Glutamatergic neuron (in vitro differentiated cells): ENCODE measurements around the gene ZFAND3. TPM values are rescaled to one million over a fixed set of nuclear protein-coding genes. Genes with fewer than 3 reads are reported as not detected.

Experiments
- DNase-seq: peaks from one replicate; pipeline ENCODE4 v3.0.0; 2022
- H3K27ac Mint-ChIP-seq: one replicate; pipeline ENCODE4 v1.8.0; 2020; ENCODE audit warnings: mild to moderate bottlenecking, mixed read lengths, inconsistent platforms; ENCODE audit not compliant: unreplicated experiment
- H3K27me3 Mint-ChIP-seq: one replicate; pipeline ENCODE4 v1.8.0; 2020; ENCODE audit warnings: mild to moderate bottlenecking, moderate library complexity, mixed read lengths, inconsistent platforms; ENCODE audit not compliant: unreplicated experiment
- H3K36me3 Mint-ChIP-seq: one replicate; pipeline ENCODE4 v1.8.0; 2020; ENCODE audit warnings: mild to moderate bottlenecking, mixed read lengths, inconsistent platforms; ENCODE audit not compliant: unreplicated experiment
- H3K4me1 Mint-ChIP-seq: one replicate; pipeline ENCODE4 v1.8.0; 2020; ENCODE audit warnings: mild to moderate bottlenecking, low read depth, mixed read lengths, inconsistent platforms; ENCODE audit not compliant: unreplicated experiment
- H3K4me3 Mint-ChIP-seq: one replicate; pipeline ENCODE4 v1.8.0; 2020; ENCODE audit warnings: mild to moderate bottlenecking, mixed read lengths, inconsistent platforms; ENCODE audit not compliant: unreplicated experiment
- H3K9me3 Mint-ChIP-seq: one replicate; pipeline ENCODE4 v1.8.0; 2020; ENCODE audit warnings: mild to moderate bottlenecking, moderate library complexity, mixed read lengths, inconsistent platforms; ENCODE audit not compliant: unreplicated experiment
- CTCF ChIP-seq: fragments of 200-600 bp; sonication (generic); IDR thresholded peaks from one replicate; pipeline ENCODE4 v1.5.0; 2021; ENCODE audit not compliant: partially characterized antibody, unreplicated experiment
- total RNA-seq: library from RNA; stranded (reverse); fragmentation: NEBNext Ultra II Directional; extraction: Animal tissue kit (Norgen Biotek cat#: 25700); gene quantifications from one replicate; pipeline ENCODE4 v1.2.1, GENCODE V29; 2021; ENCODE audit not compliant: unreplicated experiment

Gene ZFAND3
- total RNA-seq, 1 donor from 2014 or later = 115 TPM

- no peak for TF ChIP-seq CTCF
- H3K27ac Mint-ChIP-seq = peak overlapping the region; percentile 62
- no peak for DNase-seq
- H3K36me3 Mint-ChIP-seq = peaks cover 20% of the 10 kb centered on the region
- peaks cover 19% of the 10 kb centered on the region for H3K4me1 Mint-ChIP-seq
- peak overlapping the region; percentile 36 for H3K4me3 Mint-ChIP-seq
- H3K9me3 Mint-ChIP-seq = peaks cover 13% of the 10 kb centered on the region
- peaks cover 15% of the 10 kb centered on the region for H3K27me3 Mint-ChIP-seq
Measured at GRCh38 chr6:38163186-38164130, 343.9 kb downstream of the ZFAND3 start.

- Mint-ChIP-seq H3K4me3 (peak overlapping the region; percentile 36), H3K9me3 (peaks cover 13% of the 10 kb centered on the region), H3K27ac (peak overlapping the region; percentile 62)
Measured at GRCh38 chr6:38164131-38164481, 344.6 kb downstream of the ZFAND3 start.

GRCh38 chr6:38164671-38165108 lies 345.2 kb downstream of the ZFAND3 start:
- no peak for TF ChIP-seq CTCF
- Mint-ChIP-seq H3K27ac (no peak overlapping the region), H3K27me3 (peaks cover 15% of the 10 kb centered on the region), H3K4me1 (peaks cover 16% of the 10 kb centered on the region), H3K4me3 (no peak overlapping the region), H3K9me3 (peaks cover 11% of the 10 kb centered on the region), H3K36me3 (peaks cover 20% of the 10 kb centered on the region)
- DNase-seq = peak; percentile 7

More at GRCh38 chr6:38164131-38164481, 344.6 kb downstream of the ZFAND3 start:
- Mint-ChIP-seq H3K4me1 (peaks cover 17% of the 10 kb centered on the region), H3K36me3 (peaks cover 20% of the 10 kb centered on the region), H3K27me3 (peaks cover 15% of the 10 kb centered on the region)
- TF ChIP-seq CTCF = no peak
- no peak for DNase-seq

GRCh38 chr6:38166411-38167240 lies 347.1 kb downstream of the ZFAND3 start:
- Mint-ChIP-seq H3K27ac (no peak overlapping the region), H3K4me1 (peaks cover 30% of the 10 kb centered on the region), H3K4me3 (no peak overlapping the region), H3K27me3 (peaks cover 15% of the 10 kb centered on the region), H3K36me3 (peaks cover 4% of the 10 kb centered on the region), H3K9me3 (peaks cover 7% of the 10 kb centered on the region)
- no peak for TF ChIP-seq CTCF
- peak; percentile 31 for DNase-seq
